ENCODE results near the gene PPP2R2C. TPM values are rescaled to one million over a fixed set of nuclear protein-coding genes. Genes with fewer than 3 reads are reported as not detected.

PPP2R2C gene
- total and polyA plus RNA-seq, 10 donors: 0.07 to 1.3 (median 0.23) TPM; not detected in 1

- Histone ChIP-seq H3K27ac (no peak overlapping the region), H3K27me3 (replicated peaks in 1 of 7) (peaks cover 0 to 22% (median 0%) of the 10 kb centered on the region in 7 donors), H3K4me1 (no peaks in the 10 kb centered on the region), H3K36me3 (no peaks in the 10 kb centered on the region), H3K4me3 (no peak overlapping the region), H3K9me3 (peaks cover 3 to 37% (median 18%) of the 10 kb centered on the region in 8 donors)
- intact Hi-C loops (cut with DNase I; ENCODE audit: low total_unique reads): no loop called here
- TF ChIP-seq, protein P1, sequence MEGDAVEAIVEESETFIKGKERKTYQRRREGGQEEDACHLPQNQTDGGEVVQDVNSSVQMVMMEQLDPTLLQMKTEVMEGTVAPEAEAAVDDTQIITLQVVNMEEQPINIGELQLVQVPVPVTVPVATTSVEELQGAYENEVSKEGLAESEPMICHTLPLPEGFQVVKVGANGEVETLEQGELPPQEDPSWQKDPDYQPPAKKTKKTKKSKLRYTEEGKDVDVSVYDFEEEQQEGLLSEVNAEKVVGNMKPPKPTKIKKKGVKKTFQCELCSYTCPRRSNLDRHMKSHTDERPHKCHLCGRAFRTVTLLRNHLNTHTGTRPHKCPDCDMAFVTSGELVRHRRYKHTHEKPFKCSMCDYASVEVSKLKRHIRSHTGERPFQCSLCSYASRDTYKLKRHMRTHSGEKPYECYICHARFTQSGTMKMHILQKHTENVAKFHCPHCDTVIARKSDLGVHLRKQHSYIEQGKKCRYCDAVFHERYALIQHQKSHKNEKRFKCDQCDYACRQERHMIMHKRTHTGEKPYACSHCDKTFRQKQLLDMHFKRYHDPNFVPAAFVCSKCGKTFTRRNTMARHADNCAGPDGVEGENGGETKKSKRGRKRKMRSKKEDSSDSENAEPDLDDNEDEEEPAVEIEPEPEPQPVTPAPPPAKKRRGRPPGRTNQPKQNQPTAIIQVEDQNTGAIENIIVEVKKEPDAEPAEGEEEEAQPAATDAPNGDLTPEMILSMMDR (IDR thresholded peaks at IDR 0.05 in 8 of 11, conservative IDR thresholded peaks at IDR 0.05 in 3 of 11): no peak
- no peak for TF ChIP-seq POLR2AphosphoS5 (IDR thresholded peaks at IDR 0.05)
- no peak for TF ChIP-seq POLR2A (IDR thresholded peaks at IDR 0.05)
- 53 to 71% (median 65%) methylated on average over 4 of the region's 4 CpGs for WGBS, 5 donors
- DNase-seq: no peak
Observed at GRCh38 chr4:6430927-6431326, 41.5 kb downstream of the PPP2R2C start.

DNA sequence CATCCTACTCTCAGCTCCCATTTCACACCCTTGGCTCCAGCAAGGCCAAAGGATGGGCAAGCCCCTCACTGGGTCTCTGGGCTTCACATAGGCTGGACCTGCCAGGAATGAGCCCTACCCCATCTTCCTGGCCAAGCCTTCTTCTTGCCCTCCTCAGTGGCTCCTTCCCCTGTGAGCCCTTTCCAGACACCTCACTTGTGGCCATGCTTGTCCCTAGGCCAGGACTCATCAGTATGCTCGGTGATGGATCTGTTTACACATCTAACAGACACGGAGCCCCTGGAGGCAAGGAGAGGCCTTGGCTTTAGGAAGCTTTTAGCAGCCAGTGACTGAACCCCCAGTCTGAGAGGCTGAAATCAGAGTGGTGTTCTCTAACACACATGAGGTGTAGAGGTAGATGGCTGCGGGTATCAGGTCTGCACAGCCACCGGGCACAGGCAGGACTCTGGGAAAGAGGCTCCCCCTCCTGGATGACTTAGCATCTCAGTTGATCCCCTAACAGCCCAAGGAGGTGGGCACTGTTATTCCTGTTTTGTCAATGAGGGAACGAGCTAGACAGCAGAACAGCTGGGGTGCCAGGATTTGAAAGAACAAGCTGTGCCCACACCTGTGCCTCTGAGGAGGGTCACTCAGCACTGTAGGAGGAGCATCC lies 44.8 kb downstream of the PPP2R2C start:
- Histone ChIP-seq H3K36me3 (no peaks in the 10 kb centered on the region), H3K27me3 (replicated peaks in 1 of 7) (peaks cover 0 to 38% (median 0%) of the 10 kb centered on the region in 7 donors), H3K27ac (no peak overlapping the region), H3K4me1 (no peaks in the 10 kb centered on the region), H3K9me3 (peaks cover 0 to 9% (median 0%) of the 10 kb centered on the region in 8 donors), H3K4me3 (no peak overlapping the region)
- DNase-seq: no peak
- no peak for TF ChIP-seq POLR2A (IDR thresholded peaks at IDR 0.05)
- TF ChIP-seq, protein P1 (IDR thresholded peaks at IDR 0.05 in 8 of 11, conservative IDR thresholded peaks at IDR 0.05 in 3 of 11): no peak
- no peak for TF ChIP-seq POLR2AphosphoS5 (IDR thresholded peaks at IDR 0.05)
- 37 to 55% (median 43%) methylated on average over 5 of the region's 5 CpGs for WGBS, 5 donors
- intact Hi-C loops (cut with DNase I; ENCODE audit: low total_unique reads): no loop called here

- TF ChIP-seq POLR2AphosphoS5 (IDR thresholded peaks at IDR 0.05) (no peak), POLR2A (IDR thresholded peaks at IDR 0.05) (no peak)
- TF ChIP-seq, protein P1 (IDR thresholded peaks at IDR 0.05 in 8 of 11, conservative IDR thresholded peaks at IDR 0.05 in 3 of 11): no peak
- H3K36me3 ChIP-seq: no peaks in the 10 kb centered on the region
- H3K4me1 ChIP-seq: no peaks in the 10 kb centered on the region
- no peak overlapping the region for H3K27ac ChIP-seq
- no peak overlapping the region for H3K4me3 ChIP-seq
- peaks cover 0 to 38% (median 0%) of the 10 kb centered on the region in 7 donors for H3K27me3 ChIP-seq (replicated peaks in 1 of 7)
- intact Hi-C loops (cut with DNase I; ENCODE audit: low total_unique reads): no loop called here
- 61 to 69% (median 64%) methylated on average over 13 of the region's 13 CpGs for WGBS, 5 donors
- H3K9me3 ChIP-seq: peaks cover 0 to 5% (median 0%) of the 10 kb centered on the region in 8 donors
- peak; percentile 59 for DNase-seq
Observed at GRCh38 chr4:6426571-6427438, 45.6 kb downstream of the PPP2R2C start.

- Histone ChIP-seq H3K4me3 (no peak overlapping the region), H3K27me3 (replicated peaks in 1 of 7) (peaks cover 0 to 38% (median 0%) of the 10 kb centered on the region in 7 donors), H3K27ac (no peak overlapping the region), H3K4me1 (no peaks in the 10 kb centered on the region), H3K36me3 (no peaks in the 10 kb centered on the region), H3K9me3 (no peaks in the 10 kb centered on the region)
- DNase-seq: no peak
- intact Hi-C loops (cut with DNase I; ENCODE audit: low total_unique reads): no loop called here
- TF ChIP-seq, protein P1 (IDR thresholded peaks at IDR 0.05 in 8 of 11, conservative IDR thresholded peaks at IDR 0.05 in 3 of 11): no peak
- TF ChIP-seq POLR2AphosphoS5 (IDR thresholded peaks at IDR 0.05) (no peak), POLR2A (IDR thresholded peaks at IDR 0.05) (no peak)
- 73 to 82% (median 76%) methylated on average over 10 to 11 of the region's 11 CpGs for WGBS, 5 donors
Observed at GRCh38 chr4:6425911-6426310, 46.5 kb downstream of the PPP2R2C start.
